AG04450 (cell line): ENCODE data around the gene PTMS. TPM values are rescaled to one million over a fixed set of nuclear protein-coding genes. Genes with fewer than 3 reads are reported as not detected.

ENCODE experiments used
- CTCF ChIA-PET: fragments of 300-600, 350-600 bp; formaldehyde crosslinking; extraction: SDS; loops from one replicate; lab custom pipeline; 2022; ENCODE audit warnings: antibody characterized with exemption, inconsistent platforms; lab: Charles Lee
- POLR2A ChIA-PET: fragments of 350-600 bp; formaldehyde crosslinking; extraction: SDS; loops from one replicate; lab custom pipeline; 2021; ENCODE audit warnings: antibody characterized with exemption, inconsistent platforms; lab: Yijun Ruan, JAX
- DNase-seq: peaks from one replicate; pipeline ENCODE4 v3.0.0-alpha.2; 2011; ENCODE audit warnings: low read depth, low spot score
- H3K27ac ChIP-seq: one replicate; pipeline ENCODE4 v1.5.1; 2012; ENCODE audit warnings: low read depth, low read length, control low read depth
- H3K27me3 ChIP-seq: one replicate; pipeline ENCODE4 v1.6.0; 2012; ENCODE audit warnings: low read length; ENCODE audit not compliant: control insufficient read depth, insufficient read depth
- H3K4me3 ChIP-seq: 2 replicates; pipeline ENCODE4 v1.5.1; 2011; ENCODE audit warnings: mild to moderate bottlenecking, low read depth, low read length, control low read depth
- H3K9me3 ChIP-seq: 2 replicates; pipeline ENCODE4 v1.5.1; 2012; ENCODE audit warnings: low read length; ENCODE audit not compliant: control insufficient read depth, insufficient read depth
- polyA plus RNA-seq: library from polyadenylated mRNA; depleted of rRNA; stranded (reverse); fragments of >200 nt; gene quantifications from 2 replicates; pipeline ENCODE4 v1.2.3, GENCODE V29; 2011
- TF ChIP-seq, protein P1 (sequence below): IDR thresholded peaks from 2 replicates; pipeline ENCODE4 v1.5.1; 2011; ENCODE audit warnings: low read depth, low read length, control low read depth, inconsistent platforms

The PTMS gene
- polyA plus RNA-seq, 1 experiment, result 170 TPM

DNA sequence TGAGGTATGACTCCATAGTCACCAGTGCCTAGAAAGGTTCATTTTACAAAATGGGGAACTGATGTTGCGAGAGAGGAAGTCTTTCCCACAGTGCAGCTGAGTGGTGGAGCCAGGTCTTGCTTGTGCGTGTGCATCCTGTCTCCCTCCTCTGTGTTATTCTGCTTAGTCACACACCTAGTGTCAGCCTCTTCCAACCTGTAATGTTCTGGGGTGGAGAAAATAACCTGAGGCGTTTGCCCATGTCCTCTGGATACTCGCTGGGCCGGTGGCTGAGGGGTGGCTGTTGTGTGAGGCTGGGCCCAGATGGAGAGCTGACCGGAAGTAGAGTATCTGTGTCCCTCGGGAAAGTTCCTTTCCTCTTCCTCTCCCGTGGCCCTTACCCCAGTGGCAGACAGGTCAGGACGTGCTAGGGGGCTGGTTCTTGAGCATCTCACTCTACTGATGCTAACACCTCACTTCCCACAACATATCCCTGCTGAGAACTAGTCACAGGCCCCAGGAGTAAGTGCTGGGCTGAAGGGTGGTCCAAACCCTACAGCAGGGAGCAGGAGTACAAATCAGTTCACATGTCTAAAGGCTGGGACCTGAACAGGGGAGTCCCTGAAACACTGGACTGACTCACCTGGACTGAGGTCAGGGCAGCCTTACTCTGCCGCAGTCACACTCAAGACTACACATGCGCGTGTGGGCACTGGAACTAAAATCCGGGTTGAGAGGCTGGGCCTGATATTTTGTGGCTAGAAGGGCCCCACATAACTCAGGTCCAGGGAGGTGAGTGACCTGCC, 20.2 kb upstream of the PTMS start:
- no peaks in the 10 kb centered on the region; the same call in 1 of the 2 replicates for H3K9me3 ChIP-seq
- ChIA-PET CTCF (interaction anchor here (3.8 kb wide), 1 partner anchor 7 kb away, joined by 24 read pairs; the partner anchor contains the start of gene MLF2), POLR2A (interaction anchor here (0.6 to 1.1 kb wide), 2 partner anchors 10 to 57 kb away, joined by 4 to 6 read pairs; partner anchors contain the start of gene ZNF384)
- H3K4me3 ChIP-seq, result no peak overlapping the region
- no peak overlapping the region for H3K27ac ChIP-seq
- H3K27me3 ChIP-seq, result no peaks in the 10 kb centered on the region
- no peak for DNase-seq
- TF ChIP-seq, protein P1, sequence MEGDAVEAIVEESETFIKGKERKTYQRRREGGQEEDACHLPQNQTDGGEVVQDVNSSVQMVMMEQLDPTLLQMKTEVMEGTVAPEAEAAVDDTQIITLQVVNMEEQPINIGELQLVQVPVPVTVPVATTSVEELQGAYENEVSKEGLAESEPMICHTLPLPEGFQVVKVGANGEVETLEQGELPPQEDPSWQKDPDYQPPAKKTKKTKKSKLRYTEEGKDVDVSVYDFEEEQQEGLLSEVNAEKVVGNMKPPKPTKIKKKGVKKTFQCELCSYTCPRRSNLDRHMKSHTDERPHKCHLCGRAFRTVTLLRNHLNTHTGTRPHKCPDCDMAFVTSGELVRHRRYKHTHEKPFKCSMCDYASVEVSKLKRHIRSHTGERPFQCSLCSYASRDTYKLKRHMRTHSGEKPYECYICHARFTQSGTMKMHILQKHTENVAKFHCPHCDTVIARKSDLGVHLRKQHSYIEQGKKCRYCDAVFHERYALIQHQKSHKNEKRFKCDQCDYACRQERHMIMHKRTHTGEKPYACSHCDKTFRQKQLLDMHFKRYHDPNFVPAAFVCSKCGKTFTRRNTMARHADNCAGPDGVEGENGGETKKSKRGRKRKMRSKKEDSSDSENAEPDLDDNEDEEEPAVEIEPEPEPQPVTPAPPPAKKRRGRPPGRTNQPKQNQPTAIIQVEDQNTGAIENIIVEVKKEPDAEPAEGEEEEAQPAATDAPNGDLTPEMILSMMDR, result no peak

DNA sequence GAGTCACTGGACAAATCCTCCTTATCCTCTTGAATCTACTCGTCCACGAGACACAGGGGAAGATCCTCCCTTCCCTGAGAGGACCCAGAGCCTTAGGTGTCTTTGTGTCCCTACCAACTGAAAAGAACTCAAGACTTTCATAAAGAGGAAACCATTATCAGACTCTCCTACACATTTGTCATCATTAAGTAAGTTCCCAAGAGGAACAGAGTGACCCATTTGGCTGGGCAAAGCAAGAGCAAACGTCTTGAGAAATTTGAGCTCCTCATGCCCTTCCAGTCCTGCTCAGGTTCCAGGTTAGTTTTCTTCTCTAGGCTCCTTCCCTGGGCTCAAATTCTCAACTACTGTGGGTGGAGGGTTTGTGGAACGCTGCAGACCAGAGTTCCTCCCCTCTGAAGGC, 18.9 kb upstream of the PTMS start:
- no peak overlapping the region for H3K27ac ChIP-seq
- DNase-seq, result no peak
- no peak overlapping the region for H3K4me3 ChIP-seq
- ChIA-PET CTCF (no interaction called here), POLR2A (interaction anchor here (1.4 kb wide), 1 partner anchor 23 kb away, joined by 8 read pairs; the partner anchor contains the start of gene COPS7A)
- H3K27me3 ChIP-seq, result no peaks in the 10 kb centered on the region
- no peaks in the 10 kb centered on the region; the same call in 1 of the 2 replicates for H3K9me3 ChIP-seq
- TF ChIP-seq, protein P1, result no peak

DNA sequence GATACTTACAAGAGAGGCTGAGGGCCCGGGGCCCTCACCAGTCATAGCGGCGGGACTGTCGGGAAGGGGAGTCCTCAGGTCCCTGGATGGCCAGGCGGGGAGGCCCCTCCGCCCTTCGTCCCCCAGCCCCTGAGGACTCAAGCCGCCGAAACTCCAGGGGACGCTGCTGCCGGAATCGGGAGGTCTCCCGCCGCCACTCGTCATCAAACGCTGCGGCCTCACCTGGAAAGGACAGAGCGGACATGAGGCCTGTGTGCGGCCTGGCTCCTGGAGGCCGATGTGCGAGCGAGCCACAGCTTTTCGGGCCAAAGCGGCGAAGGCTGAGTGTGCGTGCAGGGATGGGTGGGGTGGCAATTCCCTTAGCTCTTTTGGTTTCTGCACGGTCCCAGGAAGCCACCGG, 17.4 kb upstream of the PTMS start:
- H3K27ac ChIP-seq, result no peak overlapping the region
- TF ChIP-seq, protein P1, result no peak
- no peaks in the 10 kb centered on the region; the same call in 1 of the 2 replicates for H3K9me3 ChIP-seq
- H3K4me3 ChIP-seq, result no peak overlapping the region
- no peaks in the 10 kb centered on the region for H3K27me3 ChIP-seq
- POLR2A ChIA-PET, result no interaction called here
- CTCF ChIA-PET, result no interaction called here
- no peak for DNase-seq

DNA sequence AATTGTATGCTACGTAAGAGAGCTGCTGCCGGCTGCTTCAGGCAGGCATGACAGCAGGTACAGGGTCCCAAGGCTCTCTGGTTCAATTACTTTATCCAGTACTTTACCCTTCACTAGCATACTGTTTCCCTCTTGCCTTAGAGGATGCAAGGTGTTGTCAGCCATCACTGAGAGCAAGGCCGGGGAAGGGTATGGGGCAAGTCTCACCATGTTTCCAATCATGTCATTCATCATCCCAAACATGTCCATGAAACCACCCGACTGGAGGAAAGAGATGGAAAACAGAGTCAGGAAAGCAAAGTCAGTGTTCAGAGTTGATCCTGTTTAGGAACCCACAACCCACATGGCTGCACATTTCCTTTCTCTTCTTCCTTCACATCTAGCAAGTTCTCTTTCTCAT, 15.7 kb upstream of the PTMS start:
- H3K27me3 ChIP-seq, result no peaks in the 10 kb centered on the region
- TF ChIP-seq, protein P1, result no peak
- CTCF ChIA-PET, result interaction anchor here (5.4 to 5.7 kb wide), 2 partner anchors 18 to 75 kb away, joined by 136 to 165 read pairs; partner anchors contain the start of genes GPR162, LAG3, P3H3 and PTMS
- no peak overlapping the region for H3K27ac ChIP-seq
- POLR2A ChIA-PET, result interaction anchor here (0.5 kb wide), 1 partner anchor 115 kb away, joined by 3 read pairs; no protein-coding TSS in a partner anchor
- no peak overlapping the region for H3K4me3 ChIP-seq
- DNase-seq, result no peak
- H3K9me3 ChIP-seq, result no peaks in the 10 kb centered on the region; the same call in 1 of the 2 replicates

DNA sequence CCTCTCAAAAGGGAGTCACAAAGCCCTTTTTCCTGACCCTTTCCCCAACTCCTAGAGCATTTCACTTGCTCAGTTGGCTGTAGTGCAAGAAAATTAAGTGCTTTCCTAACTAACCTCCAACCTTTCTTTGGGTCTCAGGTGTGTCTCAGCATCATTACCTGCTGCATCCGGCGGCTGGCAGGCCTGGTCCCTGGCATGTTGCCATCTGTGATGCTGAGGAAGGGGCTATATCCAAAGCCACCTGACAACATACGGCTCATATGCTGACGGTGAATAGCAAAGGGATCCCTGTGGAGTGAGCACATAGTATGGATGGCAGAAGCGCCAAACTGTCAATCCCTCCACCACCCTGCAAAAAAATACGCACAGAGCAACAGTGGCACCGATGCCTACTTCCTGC, 14.4 kb upstream of the PTMS start:
- no peaks in the 10 kb centered on the region for H3K27me3 ChIP-seq
- peak overlapping the region; percentile 87 for H3K4me3 ChIP-seq
- H3K9me3 ChIP-seq, result no peaks in the 10 kb centered on the region; the same call in 1 of the 2 replicates
- CTCF ChIA-PET, result interaction anchor here (0.5 to 5.7 kb wide), 13 partner anchors 8 to 137 kb away, joined by 4 to 165 read pairs (median 24); partner anchors contain the start of genes GPR162, LAG3, P3H3 and PTMS
- peak overlapping the region; percentile 3 for H3K27ac ChIP-seq
- TF ChIP-seq, protein P1, result no peak
- no peak for DNase-seq
- POLR2A ChIA-PET, result interaction anchor here (1.1 to 4.2 kb wide), 12 partner anchors 14 to 101 kb away, joined by 4 to 89 read pairs (median 10); partner anchors contain the start of genes CD4, CDCA3, COPS7A and P3H3
